A673 (cell line): ENCODE measurements around the gene MROH8.

Source experiments
- EZH2 ChIP-seq: fragments of 200-600 bp; sonication (generic); IDR thresholded peaks from 2 replicates; pipeline ENCODE4 v1.6.1; 2017; ENCODE audit warnings: borderline replicate concordance, low read depth, mild to moderate bottlenecking, mixed read lengths, antibody characterized with exemption, low read length; ENCODE audit not compliant: poor library complexity, severe bottlenecking
- TF ChIP-seq, protein P1 (sequence below): fragments of 300-800, 200-600 bp; sonication (generic); conservative IDR thresholded peaks from 2 replicates; pipeline ENCODE4 v1.5.1; 2017; ENCODE audit warnings: low read depth, mild to moderate bottlenecking, antibody characterized with exemption, low read length, moderate library complexity, mixed read lengths

DNA sequence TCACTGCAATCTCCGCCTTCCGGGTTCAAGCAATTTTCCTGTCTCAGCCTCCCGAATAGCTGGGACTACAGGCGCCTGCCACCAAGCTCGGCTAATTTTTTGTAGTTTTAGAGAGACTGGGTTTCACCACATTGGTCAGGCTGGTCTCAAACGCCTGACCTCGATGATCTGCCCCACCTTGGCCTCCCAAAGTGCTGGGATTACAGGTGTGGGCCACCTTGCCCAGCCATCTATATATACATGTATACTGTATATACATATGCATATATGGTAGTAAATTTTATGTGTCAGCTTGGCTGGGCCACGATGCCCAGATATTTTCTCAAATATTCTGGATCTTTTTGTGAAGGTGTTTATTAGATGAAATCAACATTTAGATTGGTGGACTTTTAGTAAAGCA lies 102.3 kb downstream of the MROH8 start:
- TF ChIP-seq, protein P1, sequence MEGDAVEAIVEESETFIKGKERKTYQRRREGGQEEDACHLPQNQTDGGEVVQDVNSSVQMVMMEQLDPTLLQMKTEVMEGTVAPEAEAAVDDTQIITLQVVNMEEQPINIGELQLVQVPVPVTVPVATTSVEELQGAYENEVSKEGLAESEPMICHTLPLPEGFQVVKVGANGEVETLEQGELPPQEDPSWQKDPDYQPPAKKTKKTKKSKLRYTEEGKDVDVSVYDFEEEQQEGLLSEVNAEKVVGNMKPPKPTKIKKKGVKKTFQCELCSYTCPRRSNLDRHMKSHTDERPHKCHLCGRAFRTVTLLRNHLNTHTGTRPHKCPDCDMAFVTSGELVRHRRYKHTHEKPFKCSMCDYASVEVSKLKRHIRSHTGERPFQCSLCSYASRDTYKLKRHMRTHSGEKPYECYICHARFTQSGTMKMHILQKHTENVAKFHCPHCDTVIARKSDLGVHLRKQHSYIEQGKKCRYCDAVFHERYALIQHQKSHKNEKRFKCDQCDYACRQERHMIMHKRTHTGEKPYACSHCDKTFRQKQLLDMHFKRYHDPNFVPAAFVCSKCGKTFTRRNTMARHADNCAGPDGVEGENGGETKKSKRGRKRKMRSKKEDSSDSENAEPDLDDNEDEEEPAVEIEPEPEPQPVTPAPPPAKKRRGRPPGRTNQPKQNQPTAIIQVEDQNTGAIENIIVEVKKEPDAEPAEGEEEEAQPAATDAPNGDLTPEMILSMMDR, result no peak
- no peak for TF ChIP-seq EZH2
